K562 (cell line): ENCODE measurements around the gene CERCAM. TPM values are rescaled to one million over a fixed set of nuclear protein-coding genes. Genes with fewer than 3 reads are reported as not detected.

Experiments used
- CHD2 ChIP-seq: IDR thresholded peaks from 2 replicates; pipeline ENCODE4 v1.6.1; 2011; ENCODE audit warnings: low read depth, low read length
- COPS2 ChIP-seq: fragments of 450-650 bp; conservative IDR thresholded peaks from 2 replicates; pipeline ENCODE4 v1.6.1; 2016; ENCODE audit warnings: mild to moderate bottlenecking, moderate library complexity
- ELF4 ChIP-seq: fragments of 450-650 bp; formaldehyde crosslinking; IDR thresholded peaks from 2 replicates; pipeline ENCODE4 v1.4.0; 2022; ENCODE audit warnings: missing genetic modification characterization
- HOMEZ ChIP-seq: fragments of 250-450 bp; sonication (Bioruptor Pico); IDR thresholded peaks from 2 replicates; pipeline ENCODE4 v1.4.0; 2020; ENCODE audit warnings: mild to moderate bottlenecking, moderate library complexity
- JUN ChIP-seq, 2 experiments: sonication (generic) in 1 of 2; formaldehyde crosslinking in 1 of 2; IDR thresholded peaks; 2 replicates each; pipeline versions ENCODE4 v1.6.1 to v1.8.0; 2012 to 2022; ENCODE audit warnings: borderline replicate concordance in 2 of 2, mild to moderate bottlenecking in 2 of 2, improper control_type of control experiment in 1 of 2, low read depth in 1 of 2, low read length in 1 of 2, missing genetic modification reagents in 1 of 2
- NCOA6 ChIP-seq: fragments of 450-650 bp; IDR thresholded peaks from 2 replicates; pipeline ENCODE4 v1.6.1; 2017; ENCODE audit warnings: mild to moderate bottlenecking
- NR4A1 ChIP-seq, 2 experiments: fragments of 250-450 bp in 1 of 2; fragments of 450-650 bp in 1 of 2; sonication (Bioruptor Pico) in 1 of 2; IDR thresholded peaks; 2 replicates each; pipeline versions ENCODE4 v1.4.0 to v1.6.1; 2016 to 2020; ENCODE audit warnings: mild to moderate bottlenecking in 2 of 2, missing compliant biosample characterization in 1 of 2, missing genetic modification characterization in 1 of 2, moderate library complexity in 1 of 2
- SMARCB1 ChIP-seq: IDR thresholded peaks from 2 replicates; pipeline ENCODE4 v1.6.1; 2011; ENCODE audit warnings: improper control_type of control experiment, low read depth; ENCODE audit not compliant: insufficient read length
- SMARCC2 ChIP-seq: fragments of 450-650 bp; IDR thresholded peaks from 2 replicates; pipeline ENCODE4 v1.6.1; 2017; ENCODE audit warnings: antibody characterized with exemption, moderate library complexity, mild to moderate bottlenecking, low read depth
- SRSF1 ChIP-seq: fragments of 200-400 bp; formaldehyde crosslinking; IDR thresholded peaks from 2 replicates; pipeline ENCODE4 v1.6.1; 2017; ENCODE audit warnings: mild to moderate bottlenecking, low read depth, low read length, moderate library complexity
- TCF3 ChIP-seq: sonication (generic); formaldehyde crosslinking; IDR thresholded peaks from 2 replicates; pipeline ENCODE4 v1.4.0; 2020; ENCODE audit warnings: mild to moderate bottlenecking, missing genetic modification reagents
- TEAD1 ChIP-seq, 2 experiments: fragments of 450-650 bp in 1 of 2; sonication (generic) in 1 of 2; formaldehyde crosslinking; IDR thresholded peaks; 2 replicates each; pipeline versions ENCODE4 v1.4.0 to v1.8.0; 2020 to 2022; ENCODE audit warnings: mild to moderate bottlenecking in 2 of 2, missing genetic modification reagents in 1 of 2
- ZBTB34 ChIP-seq: fragments of 250-450 bp; sonication (Bioruptor Pico); IDR thresholded peaks from 2 replicates; pipeline ENCODE4 v1.8.0; 2021; ENCODE audit warnings: mild to moderate bottlenecking, moderate library complexity
- ZFPM2 ChIP-seq: fragments of 250-450 bp; sonication (Bioruptor Pico); IDR thresholded peaks from 2 replicates; pipeline ENCODE4 v1.5.1; 2022; ENCODE audit warnings: mild to moderate bottlenecking
- ZNF57 ChIP-seq: fragments of 450-650 bp; formaldehyde crosslinking; IDR thresholded peaks from 2 replicates; pipeline ENCODE4 v1.4.0; 2020; ENCODE audit warnings: mild to moderate bottlenecking, moderate library complexity
- ZNF75A ChIP-seq: fragments of 450-650 bp; formaldehyde crosslinking; IDR thresholded peaks from 2 replicates; pipeline ENCODE4 v1.4.0; 2020; ENCODE audit warnings: mild to moderate bottlenecking
- polyA plus RNA-seq, 8 experiments: library from polyadenylated mRNA; depleted of rRNA in 4 of 8; stranded (reverse) in 5 of 8; unstranded in 3 of 8; fragments of >200 nt; fragmentation: Nextera tagmentation in 2 of 8; fragmentation: Illumina TruSeq in 1 of 8; extraction: Ambion mirVana in 2 of 8; extraction: Trizol in 1 of 8; gene quantifications; 2 replicates each; pipeline versions ENCODE4 v1.2.1 to v1.2.3, GENCODE V29; 2011 to 2014; ENCODE audit warnings: inconsistent platforms in 1 of 8, missing spikeins in 1 of 8
- total RNA-seq, 7 experiments: library from RNA; depleted of rRNA in 6 of 7; stranded (reverse); fragments of >200 nt in 6 of 7; fragmentation: Illumina TruSeq in 2 of 7; extraction: Trizol in 2 of 7; gene quantifications; 2 replicates each; pipeline versions ENCODE4 v1.2.1 to v1.2.3, GENCODE V29; 2011 to 2021; ENCODE audit warnings: low replicate concordance in 1 of 7
- TF ChIP-seq, protein P1 (sequence below): fragments of 450-650 bp; conservative IDR thresholded peaks from 2 replicates; pipeline ENCODE4 v1.6.1; 2016; ENCODE audit warnings: missing genetic modification characterization, low read depth, mild to moderate bottlenecking, missing compliant biosample characterization, moderate library complexity
- TF ChIP-seq, protein P2 (sequence below): fragments of 450-650 bp; IDR thresholded peaks from 2 replicates; pipeline ENCODE4 v1.6.1; 2017; ENCODE audit warnings: antibody characterized with exemption
- TF ChIP-seq, protein P3 (sequence below): sonication (generic); formaldehyde crosslinking; IDR thresholded peaks from 2 replicates; pipeline ENCODE4 v1.8.0; 2022; ENCODE audit warnings: mild to moderate bottlenecking, low read depth, missing genetic modification reagents

Gene CERCAM
- total and polyA plus RNA-seq, 9 of the 15 experiments (the other 6 are each of a cell fraction or from before 2014, with no cell fraction given) = 0.75 to 24.0 (median 18.0) TPM

GRCh38 chr9:128455849-128456612 lies 35.4 kb downstream of the CERCAM start, which contains the start of gene ODF2 (continued):
- TF ChIP-seq CHD2 = peak; percentile 28; the same call in 1 of the 2 replicates
- peak; percentile 66; the same call in 1 of the 2 replicates for TF ChIP-seq NCOA6
- no peak for TF ChIP-seq SMARCB1
- TF ChIP-seq, protein P1, sequence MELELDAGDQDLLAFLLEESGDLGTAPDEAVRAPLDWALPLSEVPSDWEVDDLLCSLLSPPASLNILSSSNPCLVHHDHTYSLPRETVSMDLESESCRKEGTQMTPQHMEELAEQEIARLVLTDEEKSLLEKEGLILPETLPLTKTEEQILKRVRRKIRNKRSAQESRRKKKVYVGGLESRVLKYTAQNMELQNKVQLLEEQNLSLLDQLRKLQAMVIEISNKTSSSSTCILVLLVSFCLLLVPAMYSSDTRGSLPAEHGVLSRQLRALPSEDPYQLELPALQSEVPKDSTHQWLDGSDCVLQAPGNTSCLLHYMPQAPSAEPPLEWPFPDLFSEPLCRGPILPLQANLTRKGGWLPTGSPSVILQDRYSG (tag) = no peak
- TF ChIP-seq COPS2 = no peak
- TF ChIP-seq, protein P2, sequence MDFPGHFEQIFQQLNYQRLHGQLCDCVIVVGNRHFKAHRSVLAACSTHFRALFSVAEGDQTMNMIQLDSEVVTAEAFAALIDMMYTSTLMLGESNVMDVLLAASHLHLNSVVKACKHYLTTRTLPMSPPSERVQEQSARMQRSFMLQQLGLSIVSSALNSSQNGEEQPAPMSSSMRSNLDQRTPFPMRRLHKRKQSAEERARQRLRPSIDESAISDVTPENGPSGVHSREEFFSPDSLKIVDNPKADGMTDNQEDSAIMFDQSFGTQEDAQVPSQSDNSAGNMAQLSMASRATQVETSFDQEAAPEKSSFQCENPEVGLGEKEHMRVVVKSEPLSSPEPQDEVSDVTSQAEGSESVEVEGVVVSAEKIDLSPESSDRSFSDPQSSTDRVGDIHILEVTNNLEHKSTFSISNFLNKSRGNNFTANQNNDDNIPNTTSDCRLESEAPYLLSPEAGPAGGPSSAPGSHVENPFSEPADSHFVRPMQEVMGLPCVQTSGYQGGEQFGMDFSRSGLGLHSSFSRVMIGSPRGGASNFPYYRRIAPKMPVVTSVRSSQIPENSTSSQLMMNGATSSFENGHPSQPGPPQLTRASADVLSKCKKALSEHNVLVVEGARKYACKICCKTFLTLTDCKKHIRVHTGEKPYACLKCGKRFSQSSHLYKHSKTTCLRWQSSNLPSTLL = no peak
- no peak for TF ChIP-seq ZBTB34
- TF ChIP-seq ZNF57 (CRISPR knock-in tag) = no peak
- TF ChIP-seq ELF4 (CRISPR knock-in tag) = no peak; the same call in 1 of the 2 replicates
- TF ChIP-seq SMARCC2 = no peak
- TF ChIP-seq ZNF75A (CRISPR knock-in tag) = no peak
- TF ChIP-seq JUN (IDR thresholded peaks at IDR 0.05; ENCODE audit: borderline replicate concordance, low read depth, low read length) = 0 out of 2 replicates have a peak, but pooled peaks have one; percentile 35
- TF ChIP-seq JUN (CRISPR knock-in tag; IDR thresholded peaks at IDR 0.05; ENCODE audit: borderline replicate concordance) = no peak
- no peak for TF ChIP-seq SRSF1
- TF ChIP-seq, protein P3, sequence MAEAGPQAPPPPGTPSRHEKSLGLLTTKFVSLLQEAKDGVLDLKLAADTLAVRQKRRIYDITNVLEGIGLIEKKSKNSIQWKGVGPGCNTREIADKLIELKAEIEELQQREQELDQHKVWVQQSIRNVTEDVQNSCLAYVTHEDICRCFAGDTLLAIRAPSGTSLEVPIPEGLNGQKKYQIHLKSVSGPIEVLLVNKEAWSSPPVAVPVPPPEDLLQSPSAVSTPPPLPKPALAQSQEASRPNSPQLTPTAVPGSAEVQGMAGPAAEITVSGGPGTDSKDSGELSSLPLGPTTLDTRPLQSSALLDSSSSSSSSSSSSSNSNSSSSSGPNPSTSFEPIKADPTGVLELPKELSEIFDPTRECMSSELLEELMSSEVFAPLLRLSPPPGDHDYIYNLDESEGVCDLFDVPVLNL (CRISPR knock-in tag) = peak; percentile 52; the same call in 1 of the 2 replicates
- no peak for TF ChIP-seq TCF3 (CRISPR knock-in tag)
- no peak for TF ChIP-seq HOMEZ
- peak in 1 of 2 experiments; percentile 64; a peak in 1 of 4 replicates for TF ChIP-seq TEAD1 (CRISPR knock-in tag; IDR thresholded peaks at IDR 0.05)
- TF ChIP-seq ZFPM2 (CRISPR knock-in tag) = no peak
- TF ChIP-seq NR4A1 (CRISPR knock-in tag; IDR thresholded peaks at IDR 0.05) = no peak
- no peak for TF ChIP-seq NR4A1 (tag; IDR thresholded peaks at IDR 0.05)
